Measurements from ENCODE around the gene FAM110A.
A peak's percentile ranks its signal among the peaks of the same experiment; 100 is the strongest.
"Not testable (repeated sequence)": the region's sequence is repeated elsewhere in the genome, so short reads cannot be mapped to it uniquely, and the experiment has no call there.

The FAM110A gene

DNA sequence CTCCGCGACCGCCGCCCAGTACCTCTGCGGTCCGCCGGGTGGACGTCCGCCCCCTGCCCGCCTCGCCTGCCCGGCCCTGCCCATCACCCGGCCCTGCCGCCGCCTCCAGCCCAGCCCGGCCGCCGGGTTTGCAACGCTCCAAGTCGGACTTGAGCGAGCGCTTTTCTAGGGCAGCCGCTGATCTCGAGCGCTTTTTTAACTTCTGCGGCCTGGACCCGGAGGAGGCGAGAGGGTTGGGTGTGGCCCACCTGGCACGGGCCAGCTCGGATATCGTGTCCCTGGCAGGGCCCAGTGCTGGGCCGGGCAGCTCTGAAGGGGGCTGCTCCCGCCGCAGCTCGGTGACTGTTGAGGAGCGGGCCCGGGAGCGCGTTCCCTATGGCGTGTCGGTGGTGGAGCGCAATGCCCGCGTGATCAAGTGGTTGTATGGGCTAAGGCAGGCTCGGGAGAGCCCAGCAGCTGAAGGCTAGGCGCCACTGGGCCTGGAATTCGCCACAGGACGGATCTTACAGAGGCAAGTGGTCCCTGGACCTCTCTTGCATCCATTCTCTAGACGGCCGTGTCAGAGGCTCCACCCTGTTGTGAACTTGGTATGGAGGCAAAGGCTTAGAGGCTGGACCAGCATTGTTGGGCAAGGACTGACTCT, 11.8 kb downstream of the FAM110A start:
- peak; percentile 19 for DNase-seq

DNA sequence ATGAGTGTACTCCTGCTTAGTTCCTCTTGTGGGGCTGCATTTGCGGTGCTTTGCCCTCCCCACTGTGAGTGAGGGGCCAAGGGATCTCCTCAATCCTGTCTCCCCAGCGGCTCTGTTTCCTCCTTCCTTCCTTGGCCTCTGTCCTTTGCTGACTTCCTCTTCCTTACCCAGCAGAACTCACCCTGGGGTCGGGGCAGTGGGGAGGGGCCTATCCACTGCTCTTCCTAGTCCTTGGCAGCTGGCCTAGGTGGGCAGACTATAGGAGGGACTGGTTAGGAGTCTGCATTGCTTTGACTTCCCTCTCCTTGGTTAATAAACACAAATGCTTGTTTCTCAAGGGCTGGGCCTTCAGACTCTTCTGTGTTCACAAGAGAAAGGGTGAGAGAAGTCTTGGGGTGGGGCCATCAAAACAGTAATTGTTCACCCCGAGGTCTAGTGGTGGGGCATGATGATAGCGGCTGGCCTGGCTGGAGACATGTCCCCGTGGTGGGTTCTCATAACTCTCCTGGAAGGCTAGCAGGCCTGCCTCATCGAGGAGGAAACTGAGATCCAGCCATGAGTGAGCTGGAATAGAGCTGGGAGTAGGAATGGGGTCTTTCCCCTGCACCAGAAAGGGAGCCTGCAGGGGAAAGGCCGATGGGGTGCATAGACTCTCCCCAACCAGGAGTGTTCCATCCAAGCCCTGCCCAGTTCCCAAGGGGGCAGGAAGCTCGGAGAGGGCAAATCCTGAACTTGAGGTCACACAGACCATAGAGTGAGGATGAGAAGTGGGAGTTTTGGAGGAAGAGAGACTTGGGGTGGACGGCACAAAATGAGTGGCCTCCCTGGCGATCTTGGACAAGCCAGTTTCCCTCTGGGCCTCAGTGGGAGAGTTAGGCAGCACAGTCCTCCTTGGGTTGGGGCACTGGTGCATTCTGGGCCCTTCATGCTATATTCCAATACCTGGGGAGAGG, 12.7 kb downstream of the FAM110A start:
- no peak for DNase-seq

DNA sequence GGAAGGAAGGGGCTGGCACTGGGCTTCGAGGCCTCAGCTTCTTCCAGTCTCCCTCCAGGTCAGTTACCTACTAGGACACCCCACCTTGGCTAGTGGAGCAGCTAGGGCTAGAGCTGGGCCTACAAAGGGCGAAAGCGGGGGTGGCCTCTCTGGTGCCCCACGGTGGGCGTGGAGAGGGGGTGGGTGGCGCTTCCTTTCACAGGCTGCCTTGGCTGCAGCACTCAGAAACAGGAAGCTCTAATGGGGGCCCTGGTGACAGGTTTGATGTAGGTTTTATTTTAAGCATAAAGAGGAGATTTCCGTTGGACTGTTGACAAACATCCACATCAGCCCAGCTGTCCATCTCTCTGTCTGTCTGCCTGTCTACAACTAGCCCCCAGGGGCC, 13.4 kb downstream of the FAM110A start:
- peak; percentile 74 for DNase-seq

DNA sequence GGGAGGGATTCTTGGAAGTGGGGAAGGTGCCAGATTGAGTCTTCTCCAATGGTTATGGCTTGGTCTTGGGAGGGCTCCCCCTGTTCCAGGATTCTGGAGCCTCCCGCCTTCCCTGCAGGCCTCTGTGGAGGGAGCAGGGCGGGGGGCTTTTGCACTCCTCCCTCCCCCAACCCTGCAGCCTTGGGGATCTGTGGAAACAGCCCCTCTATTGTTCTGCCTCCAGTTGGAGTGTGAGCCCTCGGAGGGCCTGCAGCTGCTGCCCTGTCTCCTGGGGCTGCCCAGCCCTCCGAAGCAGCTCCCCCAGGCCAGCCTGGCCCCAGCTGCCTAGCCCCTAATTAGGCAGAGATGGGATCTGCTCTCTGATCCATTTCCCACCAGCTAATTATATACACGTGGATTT, 14.7 kb downstream of the FAM110A start:
- DNase-seq = no peak

DNA sequence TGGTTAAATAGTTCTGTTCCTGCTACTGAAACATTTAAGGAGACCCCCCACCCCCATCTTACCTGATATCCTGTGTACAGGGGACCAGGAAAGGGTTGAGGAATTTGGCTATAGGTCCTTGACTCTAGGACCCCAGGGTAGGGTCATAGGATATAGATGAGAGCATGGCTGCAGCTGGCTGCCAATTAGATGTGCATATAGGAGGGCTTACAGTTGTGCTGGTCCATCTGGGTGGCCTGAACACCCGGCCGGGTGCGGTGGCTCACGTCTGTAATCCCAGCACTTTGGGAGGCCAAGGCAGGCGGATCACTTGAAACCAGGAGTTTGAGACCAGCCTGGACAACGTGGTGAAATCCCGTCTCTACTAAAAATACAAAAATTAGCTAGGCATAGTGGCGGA, 15.2 kb downstream of the FAM110A start:
- DNase-seq = not testable (repeated sequence)

DNA sequence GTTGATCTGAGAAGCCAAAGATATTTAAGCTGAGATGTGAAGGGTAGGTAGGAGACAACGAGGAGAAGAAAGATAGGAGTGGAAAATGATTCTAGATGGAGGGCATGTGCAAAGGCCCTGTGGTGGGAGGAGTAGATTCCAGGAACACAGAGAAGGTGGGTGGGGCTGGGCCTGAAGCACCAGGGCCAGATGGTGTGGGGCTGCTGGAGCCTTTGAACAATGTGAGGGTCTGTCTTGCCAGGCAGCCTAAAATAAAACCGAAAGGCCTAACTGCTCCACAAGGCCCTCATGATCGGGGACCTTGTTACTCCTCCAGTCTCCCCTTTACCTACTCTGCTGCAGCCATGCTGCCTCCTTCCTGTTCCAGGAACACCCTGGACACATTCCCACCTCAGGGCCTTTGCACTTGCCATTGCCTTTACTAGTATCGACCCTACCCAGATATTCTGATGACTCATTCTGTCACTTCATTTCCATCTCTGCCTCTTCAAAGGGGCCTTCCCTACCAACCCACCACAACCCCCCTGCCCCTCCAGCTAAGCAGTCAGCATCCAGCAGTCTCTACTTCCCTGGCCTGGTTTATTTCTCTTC, 20.0 kb downstream of the FAM110A start:
- no peak for DNase-seq

DNA sequence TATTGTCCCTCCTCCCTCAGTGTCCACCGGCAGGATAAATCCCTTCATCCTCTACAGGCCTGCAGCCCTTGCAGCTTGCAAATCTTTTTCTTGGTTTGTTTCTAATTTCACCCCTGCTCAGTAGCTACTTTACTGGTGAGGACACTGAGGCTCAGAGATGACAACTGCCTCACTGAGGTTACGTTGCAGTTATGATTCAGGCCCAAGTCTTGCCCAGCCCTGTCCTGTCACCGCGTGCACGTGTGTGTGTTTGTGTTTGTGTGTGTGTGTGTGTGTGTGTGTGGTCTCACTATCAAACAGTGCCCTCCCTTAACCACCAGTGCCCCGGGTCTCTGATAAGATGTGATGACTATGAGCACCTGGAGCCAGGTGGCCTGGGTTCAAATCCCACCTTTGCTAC, 21.1 kb downstream of the FAM110A start:
- DNase-seq = no peak

- DNase-seq = peak; percentile 23
Observed at GRCh38 chr20:855466-856360, 22.2 kb downstream of the FAM110A start.

DNA sequence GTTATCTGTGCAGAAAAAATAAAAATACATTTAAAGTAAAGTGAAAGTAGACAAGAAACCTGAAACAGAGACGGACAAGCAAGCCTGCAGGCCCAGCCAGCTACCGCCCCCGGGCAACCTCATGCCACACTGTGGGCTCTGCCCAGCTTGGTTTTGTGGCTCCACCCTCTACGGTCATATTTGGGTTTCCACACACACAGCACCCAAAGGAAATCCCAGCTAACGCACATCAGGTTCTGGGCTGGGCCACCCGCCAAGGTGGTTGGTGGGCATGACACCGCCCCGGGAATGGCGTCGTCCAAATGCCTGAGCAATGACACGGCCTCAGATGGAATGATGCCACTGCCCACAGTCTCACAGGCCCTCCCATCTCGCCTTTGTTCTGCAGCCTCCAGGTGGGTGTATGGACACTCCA, 22.9 kb downstream of the FAM110A start:
- DNase-seq = peak; percentile 65

GRCh38 chr20:858011-858410, 24.5 kb downstream of the FAM110A start:
- no peak for DNase-seq

- DNase-seq = no peak
Observed at GRCh38 chr20:859751-860231, 26.3 kb downstream of the FAM110A start.

DNA sequence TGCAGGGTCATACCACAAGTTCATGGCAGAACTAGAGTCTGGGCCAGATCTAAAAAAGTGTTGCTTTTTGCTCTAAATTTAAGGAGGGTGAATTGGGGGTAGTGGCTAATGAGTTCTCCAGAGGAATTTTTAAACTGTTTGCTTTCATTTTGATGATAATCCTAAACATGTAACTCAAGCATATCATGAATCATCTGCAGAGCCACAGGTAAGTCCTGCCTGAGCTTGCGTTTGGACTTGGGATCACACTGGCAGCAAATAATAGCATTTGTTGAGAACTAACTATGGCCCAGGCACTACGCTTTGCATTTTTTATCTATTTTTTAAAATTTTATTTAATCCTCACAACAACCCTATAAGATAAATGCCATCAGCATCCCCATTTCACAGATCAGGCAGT, 27.4 kb downstream of the FAM110A start:
- no peak for DNase-seq

DNA sequence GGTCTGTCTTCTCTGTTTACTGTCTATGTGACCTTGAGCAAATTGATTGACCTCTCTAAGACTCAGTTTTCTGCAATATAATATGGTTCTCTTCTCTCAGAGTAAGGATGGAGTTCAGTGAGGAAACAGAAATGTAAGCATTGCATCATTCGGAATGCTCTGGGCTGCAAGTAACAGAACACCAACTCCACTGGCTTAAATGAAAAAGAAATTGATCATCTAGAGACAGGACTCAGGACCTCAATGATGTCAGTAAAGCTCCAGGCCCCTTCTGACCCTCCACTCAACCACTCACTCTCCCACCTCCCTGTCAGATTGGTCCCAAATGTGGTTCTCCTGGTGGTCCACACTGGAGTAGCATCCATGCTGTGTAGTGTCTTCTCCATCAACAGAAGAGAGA, 31.9 kb downstream of the FAM110A start:
- no peak for DNase-seq

DNA sequence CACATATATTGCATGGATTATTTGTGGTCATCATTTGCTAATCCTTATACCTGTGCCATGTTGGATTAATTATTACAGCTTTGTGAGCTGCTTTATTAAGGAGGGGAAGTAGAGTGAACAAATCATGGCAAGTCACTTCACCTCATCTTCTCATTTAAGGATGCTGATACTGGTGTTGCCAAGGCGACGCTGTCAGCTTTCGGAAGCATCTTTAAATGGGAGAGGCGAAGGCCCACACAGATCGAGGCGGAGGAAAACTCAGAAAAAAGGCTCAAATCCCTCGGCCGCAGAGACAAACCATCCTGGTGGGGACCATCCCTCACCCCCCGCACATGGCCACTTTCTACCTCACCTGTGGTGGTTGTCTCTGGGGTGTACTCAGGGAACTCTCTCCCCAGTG, 34.8 kb downstream of the FAM110A start:
- DNase-seq = no peak

- DNase-seq = no peak
Observed at GRCh38 chr20:869606-870005, 36.1 kb downstream of the FAM110A start.

- DNase-seq = no peak
Observed at GRCh38 chr20:870758-871157, 37.2 kb downstream of the FAM110A start.

- no peak for DNase-seq
Observed at GRCh38 chr20:871436-871835, 37.9 kb downstream of the FAM110A start.

GRCh38 chr20:871948-872347, 38.4 kb downstream of the FAM110A start:
- no peak for DNase-seq

- DNase-seq = no peak
Observed at GRCh38 chr20:872855-873520, 39.5 kb downstream of the FAM110A start.

- DNase-seq = no peak
Observed at GRCh38 chr20:873875-874607, 40.5 kb downstream of the FAM110A start.

DNA sequence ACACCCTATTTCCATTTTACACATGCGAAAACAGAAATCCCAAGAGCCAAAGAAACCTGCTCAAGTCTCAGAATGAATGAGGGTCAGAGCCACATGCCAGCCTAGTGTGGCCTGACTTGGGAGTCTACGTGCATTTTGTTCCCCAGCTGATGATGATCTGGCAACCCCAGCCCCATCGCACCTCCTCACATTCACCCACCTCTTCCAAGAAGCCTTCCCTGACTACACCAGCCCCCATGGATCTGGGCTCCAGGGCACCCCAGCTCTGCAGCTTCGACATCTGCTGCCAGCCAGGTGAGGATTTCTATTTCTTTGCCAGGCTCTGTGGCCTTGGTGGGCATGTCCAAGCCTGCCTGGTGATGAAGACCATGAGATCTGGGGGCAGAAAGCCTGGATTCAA, 41.6 kb downstream of the FAM110A start:
- no peak for DNase-seq
